Liver (tissue), 9 donors: ENCODE data around the gene HSH2D. TPM values are rescaled to one million over a fixed set of nuclear protein-coding genes. Genes with fewer than 3 reads are reported as not detected.

Source experiments
- DNase-seq: peaks from one replicate; pipeline ENCODE4 v3.0.0-alpha.2; 2017; ENCODE audit warnings: low spot score
- H3K27ac ChIP-seq, 2 donors: one replicate each; pipeline ENCODE4 v1.7.0; 2013; ENCODE audit warnings: inconsistent platforms in 2 of 2, low read length in 2 of 2, control low read depth in 1 of 2, low read depth in 1 of 2, mild to moderate bottlenecking in 1 of 2
- H3K27me3 ChIP-seq, 4 donors: one replicate each; pipeline versions ENCODE4 v1.6.1 to v1.7.0; 2013; ENCODE audit warnings: low read length in 3 of 4, inconsistent platforms in 1 of 4, mild to moderate bottlenecking in 1 of 4, moderate library complexity in 1 of 4; ENCODE audit not compliant: control insufficient read depth in 4 of 4, insufficient read depth in 4 of 4
- H3K36me3 ChIP-seq, 4 donors: one replicate each; pipeline versions ENCODE4 v1.6.1 to v1.7.0; 2013; ENCODE audit warnings: low read length in 3 of 4, mild to moderate bottlenecking in 3 of 4, low read depth in 1 of 4, moderate library complexity in 1 of 4; ENCODE audit not compliant: control insufficient read depth in 4 of 4, insufficient read depth in 3 of 4
- H3K4me1 ChIP-seq, 4 donors: one replicate each; pipeline versions ENCODE4 v1.6.1 to v1.7.0; 2013; ENCODE audit warnings: low read length in 3 of 4, mild to moderate bottlenecking in 3 of 4, moderate library complexity in 1 of 4; ENCODE audit not compliant: control insufficient read depth in 4 of 4, insufficient read depth in 4 of 4
- H3K4me3 ChIP-seq, 3 donors: one replicate each; pipeline versions ENCODE4 v1.6.1 to v1.7.0; 2013; ENCODE audit warnings: low read length in 3 of 3, control low read depth in 1 of 3, low read depth in 1 of 3, mild to moderate bottlenecking in 1 of 3
- H3K9ac ChIP-seq, 2 donors: one replicate each; pipeline ENCODE4 v1.7.0; 2013; ENCODE audit warnings: low read length in 2 of 2, mild to moderate bottlenecking in 2 of 2, moderate library complexity in 2 of 2, control low read depth in 1 of 2, low read depth in 1 of 2
- H3K9me3 ChIP-seq, 4 donors: one replicate each; pipeline versions ENCODE4 v1.6.1 to v1.7.0; 2013; ENCODE audit warnings: low read length in 3 of 4; ENCODE audit not compliant: control insufficient read depth in 4 of 4
- EGR1 ChIP-seq, 2 donors: IDR thresholded peaks; 2 replicates each; pipeline ENCODE4 v1.6.1; 2016 to 2018; ENCODE audit warnings: antibody characterized with exemption in 2 of 2, low read depth in 2 of 2
- FOXA1 ChIP-seq: IDR thresholded peaks from 2 replicates; pipeline ENCODE4 v1.6.1; 2016; ENCODE audit warnings: antibody characterized with exemption
- FOXA2 ChIP-seq: IDR thresholded peaks from 2 replicates; pipeline ENCODE4 v1.6.1; 2016; ENCODE audit warnings: antibody characterized with exemption
- GABPA ChIP-seq, 2 donors: IDR thresholded peaks in 1 of 2; conservative IDR thresholded peaks in 1 of 2; 2 replicates each; pipeline ENCODE4 v1.6.1; 2016; ENCODE audit warnings: antibody characterized with exemption in 2 of 2, mild to moderate bottlenecking in 1 of 2, moderate library complexity in 1 of 2
- HNF4A ChIP-seq, 2 donors: conservative IDR thresholded peaks; 2 replicates each; pipeline ENCODE4 v1.6.1; 2016; ENCODE audit warnings: antibody characterized with exemption in 2 of 2, mild to moderate bottlenecking in 2 of 2
- HNF4G ChIP-seq: IDR thresholded peaks from 2 replicates; pipeline ENCODE4 v1.6.1; 2016; ENCODE audit warnings: antibody characterized with exemption
- JUND ChIP-seq, 2 donors: IDR thresholded peaks; 2 replicates each; pipeline ENCODE4 v1.6.1; 2016; ENCODE audit warnings: antibody characterized with exemption in 2 of 2
- NR2F2 ChIP-seq: IDR thresholded peaks from 2 replicates; pipeline ENCODE4 v1.6.1; 2016; ENCODE audit warnings: antibody characterized with exemption
- RAD21 ChIP-seq, 2 donors: IDR thresholded peaks; 2 replicates each; pipeline ENCODE4 v1.6.1; 2016; ENCODE audit warnings: antibody characterized with exemption in 2 of 2, mild to moderate bottlenecking in 2 of 2
- RXRA ChIP-seq, 2 donors: IDR thresholded peaks; 2 replicates each; pipeline ENCODE4 v1.6.1; 2017 to 2018; ENCODE audit warnings: antibody characterized with exemption in 2 of 2, mild to moderate bottlenecking in 1 of 2
- SP1 ChIP-seq: IDR thresholded peaks from 2 replicates; pipeline ENCODE4 v1.6.1; 2018; ENCODE audit warnings: antibody characterized with exemption, mild to moderate bottlenecking
- TAF1 ChIP-seq: conservative IDR thresholded peaks from 2 replicates; pipeline ENCODE4 v1.6.1; 2016; ENCODE audit warnings: antibody characterized with exemption, mild to moderate bottlenecking
- YY1 ChIP-seq: IDR thresholded peaks from 2 replicates; pipeline ENCODE4 v1.6.1; 2016; ENCODE audit warnings: antibody characterized with exemption, mild to moderate bottlenecking
- WGBS: extraction: QIAGEN DNeasy Blood & Tissue Kit; methylation state at CpG from one replicate; pipeline ENCODE4 v1.1.7; 2013; 5-methylcytosine and 5-hydroxymethylcytosine counted together
- polyA plus RNA-seq, 2 donors: library from polyadenylated mRNA; stranded (reverse) in 1 of 2; unstranded in 1 of 2; fragments of 200-250 nt in 1 of 2; fragments of >200 nt in 1 of 2; fragmentation: Nextera tagmentation in 1 of 2; extraction: Ambion mirVana in 1 of 2; gene quantifications; one replicate each; pipeline versions ENCODE4 v1.2.1 to v1.2.3, GENCODE V29; 2013 to 2015
- total RNA-seq, 2 donors: library from RNA; depleted of rRNA; stranded (reverse); fragments of >200 nt; gene quantifications; one replicate each; pipeline ENCODE4 v1.2.3, GENCODE V29; 2014
- TF ChIP-seq, protein P1 (sequence below): IDR thresholded peaks from 2 replicates; pipeline ENCODE4 v1.6.1; 2016; ENCODE audit warnings: antibody characterized with exemption
- TF ChIP-seq, protein P2 (sequence below): IDR thresholded peaks from 2 replicates; pipeline ENCODE4 v1.6.1; 2016; ENCODE audit warnings: antibody characterized with exemption, mild to moderate bottlenecking
- TF ChIP-seq, protein P3 (sequence below): IDR thresholded peaks from 2 replicates; pipeline ENCODE4 v1.6.1; 2016; ENCODE audit warnings: antibody characterized with exemption
- TF ChIP-seq, protein P4 (sequence below): fragments of 150-350 bp; IDR thresholded peaks from 2 replicates; pipeline ENCODE4 v1.5.1; 2017; ENCODE audit warnings: improper control_type of control experiment, low read depth, low read length; ENCODE audit not compliant: missing input control
- TF ChIP-seq, protein P5 (sequence below): IDR thresholded peaks from 2 replicates; pipeline ENCODE4 v1.6.1; 2016; ENCODE audit warnings: antibody characterized with exemption
- donor health status: healthy.
- donor health status: healthy.
- donor health status: healthy.
- donor health status: healthy.
- donor health status: healthy.

HSH2D gene
- total and polyA plus RNA-seq, 4 donors: 0.33 to 2.9 (median 1.2) TPM

DNA sequence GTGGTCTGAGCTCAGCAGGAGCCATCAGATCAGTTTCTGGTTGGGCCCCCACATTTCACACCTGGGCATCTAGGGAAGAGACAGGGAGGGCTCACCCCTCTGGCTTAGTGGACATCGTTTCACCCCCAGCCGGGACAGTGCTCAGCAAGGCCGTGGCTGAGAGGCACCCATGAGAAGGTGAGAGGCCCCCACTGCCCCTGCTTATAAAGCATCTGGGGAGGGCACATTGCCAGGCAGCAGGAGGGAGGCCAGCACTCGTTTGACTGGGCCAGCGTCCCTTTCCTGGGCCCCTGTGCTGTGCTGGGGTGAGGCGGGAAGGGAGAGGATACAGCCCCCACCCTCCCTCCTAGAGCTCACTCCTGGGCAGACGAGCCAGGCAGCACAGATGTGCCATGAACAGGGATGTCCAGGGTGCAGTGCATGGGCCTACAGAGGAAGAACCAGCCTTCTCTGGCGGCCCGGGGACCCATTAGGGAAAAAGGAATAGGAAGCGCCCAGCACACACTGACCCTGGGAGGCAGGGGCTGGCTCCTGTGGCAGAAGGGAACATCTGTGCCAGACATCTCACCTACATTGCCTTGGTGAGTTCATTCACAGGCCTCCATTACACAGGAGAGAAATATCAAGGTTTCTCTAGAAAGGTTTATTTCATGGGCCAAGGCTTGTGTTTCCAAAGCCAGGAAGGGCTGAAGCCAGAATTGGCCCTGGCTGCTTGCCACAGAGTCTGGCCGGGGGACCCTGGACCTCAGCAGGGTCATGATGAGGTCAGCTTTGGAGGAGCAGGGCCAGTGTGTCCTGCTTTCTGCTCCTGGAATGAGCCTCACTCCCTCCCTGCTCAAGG is 61.9 kb downstream of the HSH2D start:
- H3K4me3 ChIP-seq: no peak overlapping the region
- peak; percentile 74 for TF ChIP-seq SP1
- TF ChIP-seq FOXA2: no peak
- no peak for TF ChIP-seq JUND (IDR thresholded peaks at IDR 0.05)
- TF ChIP-seq GABPA (IDR thresholded peaks at IDR 0.05 in 1 of 2, conservative IDR thresholded peaks at IDR 0.05 in 1 of 2): no peak
- peak; percentile 58 to 78 for TF ChIP-seq HNF4A (conservative IDR thresholded peaks at IDR 0.05)
- TF ChIP-seq RXRA (IDR thresholded peaks at IDR 0.05): peak; percentile 68 to 92
- peak in 1 of 2 donors; percentile 36 for TF ChIP-seq RAD21 (IDR thresholded peaks at IDR 0.05)
- no peak for TF ChIP-seq TAF1
- TF ChIP-seq, protein P1, sequence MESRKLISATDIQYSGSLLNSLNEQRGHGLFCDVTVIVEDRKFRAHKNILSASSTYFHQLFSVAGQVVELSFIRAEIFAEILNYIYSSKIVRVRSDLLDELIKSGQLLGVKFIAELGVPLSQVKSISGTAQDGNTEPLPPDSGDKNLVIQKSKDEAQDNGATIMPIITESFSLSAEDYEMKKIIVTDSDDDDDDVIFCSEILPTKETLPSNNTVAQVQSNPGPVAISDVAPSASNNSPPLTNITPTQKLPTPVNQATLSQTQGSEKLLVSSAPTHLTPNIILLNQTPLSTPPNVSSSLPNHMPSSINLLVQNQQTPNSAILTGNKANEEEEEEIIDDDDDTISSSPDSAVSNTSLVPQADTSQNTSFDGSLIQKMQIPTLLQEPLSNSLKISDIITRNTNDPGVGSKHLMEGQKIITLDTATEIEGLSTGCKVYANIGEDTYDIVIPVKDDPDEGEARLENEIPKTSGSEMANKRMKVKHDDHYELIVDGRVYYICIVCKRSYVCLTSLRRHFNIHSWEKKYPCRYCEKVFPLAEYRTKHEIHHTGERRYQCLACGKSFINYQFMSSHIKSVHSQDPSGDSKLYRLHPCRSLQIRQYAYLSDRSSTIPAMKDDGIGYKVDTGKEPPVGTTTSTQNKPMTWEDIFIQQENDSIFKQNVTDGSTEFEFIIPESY: no peak
- TF ChIP-seq NR2F2: peak; percentile 54
- TF ChIP-seq FOXA1: no peak
- TF ChIP-seq, protein P2, sequence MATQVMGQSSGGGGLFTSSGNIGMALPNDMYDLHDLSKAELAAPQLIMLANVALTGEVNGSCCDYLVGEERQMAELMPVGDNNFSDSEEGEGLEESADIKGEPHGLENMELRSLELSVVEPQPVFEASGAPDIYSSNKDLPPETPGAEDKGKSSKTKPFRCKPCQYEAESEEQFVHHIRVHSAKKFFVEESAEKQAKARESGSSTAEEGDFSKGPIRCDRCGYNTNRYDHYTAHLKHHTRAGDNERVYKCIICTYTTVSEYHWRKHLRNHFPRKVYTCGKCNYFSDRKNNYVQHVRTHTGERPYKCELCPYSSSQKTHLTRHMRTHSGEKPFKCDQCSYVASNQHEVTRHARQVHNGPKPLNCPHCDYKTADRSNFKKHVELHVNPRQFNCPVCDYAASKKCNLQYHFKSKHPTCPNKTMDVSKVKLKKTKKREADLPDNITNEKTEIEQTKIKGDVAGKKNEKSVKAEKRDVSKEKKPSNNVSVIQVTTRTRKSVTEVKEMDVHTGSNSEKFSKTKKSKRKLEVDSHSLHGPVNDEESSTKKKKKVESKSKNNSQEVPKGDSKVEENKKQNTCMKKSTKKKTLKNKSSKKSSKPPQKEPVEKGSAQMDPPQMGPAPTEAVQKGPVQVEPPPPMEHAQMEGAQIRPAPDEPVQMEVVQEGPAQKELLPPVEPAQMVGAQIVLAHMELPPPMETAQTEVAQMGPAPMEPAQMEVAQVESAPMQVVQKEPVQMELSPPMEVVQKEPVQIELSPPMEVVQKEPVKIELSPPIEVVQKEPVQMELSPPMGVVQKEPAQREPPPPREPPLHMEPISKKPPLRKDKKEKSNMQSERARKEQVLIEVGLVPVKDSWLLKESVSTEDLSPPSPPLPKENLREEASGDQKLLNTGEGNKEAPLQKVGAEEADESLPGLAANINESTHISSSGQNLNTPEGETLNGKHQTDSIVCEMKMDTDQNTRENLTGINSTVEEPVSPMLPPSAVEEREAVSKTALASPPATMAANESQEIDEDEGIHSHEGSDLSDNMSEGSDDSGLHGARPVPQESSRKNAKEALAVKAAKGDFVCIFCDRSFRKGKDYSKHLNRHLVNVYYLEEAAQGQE: no peak
- TF ChIP-seq, protein P3, sequence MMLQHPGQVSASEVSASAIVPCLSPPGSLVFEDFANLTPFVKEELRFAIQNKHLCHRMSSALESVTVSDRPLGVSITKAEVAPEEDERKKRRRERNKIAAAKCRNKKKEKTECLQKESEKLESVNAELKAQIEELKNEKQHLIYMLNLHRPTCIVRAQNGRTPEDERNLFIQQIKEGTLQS: no peak
- TF ChIP-seq, protein P4, sequence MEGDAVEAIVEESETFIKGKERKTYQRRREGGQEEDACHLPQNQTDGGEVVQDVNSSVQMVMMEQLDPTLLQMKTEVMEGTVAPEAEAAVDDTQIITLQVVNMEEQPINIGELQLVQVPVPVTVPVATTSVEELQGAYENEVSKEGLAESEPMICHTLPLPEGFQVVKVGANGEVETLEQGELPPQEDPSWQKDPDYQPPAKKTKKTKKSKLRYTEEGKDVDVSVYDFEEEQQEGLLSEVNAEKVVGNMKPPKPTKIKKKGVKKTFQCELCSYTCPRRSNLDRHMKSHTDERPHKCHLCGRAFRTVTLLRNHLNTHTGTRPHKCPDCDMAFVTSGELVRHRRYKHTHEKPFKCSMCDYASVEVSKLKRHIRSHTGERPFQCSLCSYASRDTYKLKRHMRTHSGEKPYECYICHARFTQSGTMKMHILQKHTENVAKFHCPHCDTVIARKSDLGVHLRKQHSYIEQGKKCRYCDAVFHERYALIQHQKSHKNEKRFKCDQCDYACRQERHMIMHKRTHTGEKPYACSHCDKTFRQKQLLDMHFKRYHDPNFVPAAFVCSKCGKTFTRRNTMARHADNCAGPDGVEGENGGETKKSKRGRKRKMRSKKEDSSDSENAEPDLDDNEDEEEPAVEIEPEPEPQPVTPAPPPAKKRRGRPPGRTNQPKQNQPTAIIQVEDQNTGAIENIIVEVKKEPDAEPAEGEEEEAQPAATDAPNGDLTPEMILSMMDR: no peak
- no peak for TF ChIP-seq YY1
- TF ChIP-seq, protein P5, sequence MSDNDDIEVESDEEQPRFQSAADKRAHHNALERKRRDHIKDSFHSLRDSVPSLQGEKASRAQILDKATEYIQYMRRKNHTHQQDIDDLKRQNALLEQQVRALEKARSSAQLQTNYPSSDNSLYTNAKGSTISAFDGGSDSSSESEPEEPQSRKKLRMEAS: no peak
- no peak for TF ChIP-seq HNF4G
- TF ChIP-seq EGR1 (IDR thresholded peaks at IDR 0.05; ENCODE audit: low read depth in 2 of 2): no peak
- no peak overlapping the region for H3K9ac ChIP-seq
- H3K27me3 ChIP-seq: no peaks in the 10 kb centered on the region
- H3K36me3 ChIP-seq: peaks cover 13 to 50% (median 29%) of the 10 kb centered on the region in 4 donors
- no peaks in the 10 kb centered on the region for H3K9me3 ChIP-seq
- H3K4me1 ChIP-seq: peaks cover 20 to 59% (median 54%) of the 10 kb centered on the region in 4 donors
- peak; percentile 61 for DNase-seq
- 62% methylated on average over 11 of the region's 11 CpGs for WGBS
- H3K27ac ChIP-seq: peak overlapping the region; percentile 38 to 47
